Measurements from ENCODE around the gene SPPL2C. TPM values are rescaled to one million over a fixed set of nuclear protein-coding genes. Genes with fewer than 3 reads are reported as not detected.

SPPL2C gene
- total RNA-seq, 5 donors from 2014 or later (not counting 1 experiment from before 2014, with no cell fraction given): not detected

DNA sequence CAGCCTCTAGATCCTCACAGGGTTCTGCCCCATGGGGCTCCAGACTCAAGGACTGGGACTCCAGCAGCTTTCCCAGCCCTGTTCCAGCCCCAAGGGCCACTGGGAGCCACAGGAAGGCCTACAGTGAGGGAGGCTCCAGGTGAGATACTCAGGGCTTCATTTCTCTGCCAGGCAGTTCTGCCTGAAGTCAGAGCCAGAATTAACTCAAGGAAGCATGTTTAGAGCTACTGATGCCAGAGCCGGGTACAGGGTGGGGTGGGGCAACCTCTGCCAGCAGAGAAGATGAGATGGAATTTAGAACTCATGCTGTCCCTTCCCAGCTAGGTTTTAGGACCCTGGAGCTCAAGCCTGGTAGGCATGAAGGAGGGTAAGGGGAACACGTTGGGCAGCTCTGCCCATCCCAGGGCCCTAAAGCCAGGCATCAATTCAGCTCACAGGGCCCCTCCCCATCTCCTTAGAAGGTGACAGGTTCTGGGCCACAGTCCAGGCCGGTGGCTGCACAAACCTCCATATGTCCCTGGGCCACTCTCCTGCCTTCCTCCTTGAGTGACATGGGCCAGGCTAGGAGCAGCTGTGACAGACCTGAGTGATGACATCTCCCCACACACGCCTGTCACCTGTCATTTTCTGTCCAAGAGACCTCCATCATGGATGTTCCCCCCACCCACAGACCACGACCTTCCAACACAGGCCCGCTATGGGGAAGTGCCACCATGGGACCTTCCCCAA lies 24.5 kb upstream of the SPPL2C start:
- peaks cover 0 to 8% of the 10 kb centered on the region in 2 experiments for H3K4me1 ChIP-seq (ENCODE audit: control insufficient read depth in 1 of 2, extremely low read depth in 1 of 2, insufficient read depth in 2 of 2, low read length in 2 of 2)
- no peaks in the 10 kb centered on the region for H3K36me3 ChIP-seq (ENCODE audit: control insufficient read depth in 2 of 2, extremely low read depth in 1 of 2, insufficient read depth in 1 of 2, low read length in 1 of 2)
- no peak for DNase-seq
- Mint-ChIP-seq H3K9me3 (no peaks in the 10 kb centered on the region), H3K4me1 (peaks cover 0 to 5% (median 2%) of the 10 kb centered on the region in 3 donors), H3K36me3 (no peaks in the 10 kb centered on the region), H3K27me3 (peaks cover 0 to 4% of the 10 kb centered on the region in 2 donors), H3K4me3 (no peak overlapping the region), H3K27ac (no peak overlapping the region)
- ChIA-PET POLR2A (interaction anchor here in 1 of 2 donors (0.5 kb wide), 1 partner anchor 667 kb away, joined by 10 read pairs; no protein-coding TSS in a partner anchor), CTCF (no interaction called here)
- whole genome bisulfite sequencing (ENCODE audit: insufficient coverage): 59% methylated on average over 5 of the region's 6 CpGs
- H3K27me3 ChIP-seq (replicated peaks in 1 of 2; ENCODE audit: control insufficient read depth in 2 of 2, extremely low read depth in 1 of 2, insufficient read depth in 2 of 2, low read length in 1 of 2): peaks cover 0 to 26% of the 10 kb centered on the region in 2 experiments
- H3K9me3 ChIP-seq: no peaks in the 10 kb centered on the region
- ATAC-seq (replicated peaks in 1 of 4): no peak
- H3K27ac ChIP-seq (ENCODE audit: low read length): no peak overlapping the region
- H3K4me3 ChIP-seq (ENCODE audit: control insufficient read depth in 1 of 2, extremely low read depth in 1 of 2, low read length in 1 of 2): no peak overlapping the region

DNA sequence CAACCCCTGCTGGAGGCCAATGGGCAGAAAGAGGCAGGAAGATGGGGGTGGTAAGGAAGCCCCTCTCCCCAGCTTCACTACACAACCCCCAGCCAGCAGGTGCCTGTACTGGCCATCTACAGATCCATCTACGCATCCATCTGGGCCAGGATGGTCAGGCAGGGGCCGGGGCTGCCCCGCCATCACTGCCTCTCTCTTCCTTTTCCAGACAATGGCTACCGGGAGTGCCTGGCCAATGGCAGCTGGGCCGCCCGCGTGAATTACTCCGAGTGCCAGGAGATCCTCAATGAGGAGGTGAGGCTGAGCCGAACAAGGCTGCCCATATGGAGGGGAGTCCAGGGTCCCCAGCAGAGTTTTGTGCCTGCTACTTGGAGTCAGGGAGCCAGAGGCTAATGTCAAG lies 23.5 kb upstream of the SPPL2C start:
- WGBS (ENCODE audit: insufficient coverage): 94% methylated on average over 3 of the region's 9 CpGs
- Histone ChIP-seq H3K27ac (ENCODE audit: low read length) (no peak overlapping the region), H3K36me3 (ENCODE audit: control insufficient read depth in 2 of 2, extremely low read depth in 1 of 2, insufficient read depth in 1 of 2, low read length in 1 of 2) (no peaks in the 10 kb centered on the region), H3K27me3 (replicated peaks in 1 of 2; ENCODE audit: control insufficient read depth in 2 of 2, extremely low read depth in 1 of 2, insufficient read depth in 2 of 2, low read length in 1 of 2) (peaks cover 0 to 30% of the 10 kb centered on the region in 2 experiments), H3K4me3 (ENCODE audit: control insufficient read depth in 1 of 2, extremely low read depth in 1 of 2, low read length in 1 of 2) (no peak overlapping the region), H3K4me1 (ENCODE audit: control insufficient read depth in 1 of 2, extremely low read depth in 1 of 2, insufficient read depth in 2 of 2, low read length in 2 of 2) (peaks cover 0 to 8% of the 10 kb centered on the region in 2 experiments), H3K9me3 (no peaks in the 10 kb centered on the region)
- Mint-ChIP-seq H3K4me3 (no peak overlapping the region), H3K27ac (no peak overlapping the region), H3K4me1 (peaks cover 0 to 5% (median 2%) of the 10 kb centered on the region in 3 donors), H3K36me3 (no peaks in the 10 kb centered on the region), H3K9me3 (no peaks in the 10 kb centered on the region), H3K27me3 (peaks cover 0 to 4% of the 10 kb centered on the region in 2 donors)
- no peak for DNase-seq
- ChIA-PET CTCF (no interaction called here), POLR2A (no interaction called here)
- no peak for ATAC-seq (replicated peaks in 1 of 4)

DNA sequence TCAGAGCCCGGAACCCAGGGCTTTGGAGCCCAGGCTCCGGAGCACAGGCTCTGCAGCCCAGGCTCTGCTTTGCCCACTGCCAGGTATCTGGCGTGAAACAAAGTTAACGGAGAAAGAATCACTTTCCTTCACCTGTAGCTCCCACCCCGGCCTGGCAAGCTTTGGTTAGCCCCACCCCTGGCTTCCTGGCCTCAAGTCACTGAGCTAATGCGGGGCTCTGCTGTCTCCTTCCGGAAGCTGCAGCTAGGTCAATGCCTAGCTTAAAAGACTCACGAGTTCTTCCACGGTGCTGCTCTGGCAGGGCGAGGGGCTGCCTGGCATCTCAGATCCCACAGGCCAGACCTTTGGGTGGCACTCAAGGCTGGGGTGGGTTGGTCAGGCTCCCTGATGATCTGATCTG lies 21.1 kb upstream of the SPPL2C start:
- H3K4me3 Mint-ChIP-seq: no peak overlapping the region
- ATAC-seq (replicated peaks in 1 of 4): peak; percentile 55 to 76 (median 68)
- peaks cover 4% of the 10 kb centered on the region in 2 donors for H3K27me3 Mint-ChIP-seq
- POLR2A ChIA-PET: no interaction called here
- whole genome bisulfite sequencing (ENCODE audit: insufficient coverage): 62% methylated on average over 10 of the region's 10 CpGs
- no peak overlapping the region for H3K27ac ChIP-seq (ENCODE audit: low read length)
- peak in 14 of 35 experiments; percentile 8 to 34 (median 15) for DNase-seq
- CTCF ChIA-PET: interaction anchor here in 1 of 2 donors (0.7 kb wide), 1 partner anchor 35 kb away, joined by 3 read pairs; no protein-coding TSS in a partner anchor
- no peak overlapping the region for H3K27ac Mint-ChIP-seq
- H3K9me3 ChIP-seq: no peaks in the 10 kb centered on the region
- no peak overlapping the region for H3K4me3 ChIP-seq (ENCODE audit: control insufficient read depth in 1 of 2, extremely low read depth in 1 of 2, low read length in 1 of 2)
- H3K27me3 ChIP-seq (replicated peaks in 1 of 2; ENCODE audit: control insufficient read depth in 2 of 2, extremely low read depth in 1 of 2, insufficient read depth in 2 of 2, low read length in 1 of 2): peaks cover 0 to 29% of the 10 kb centered on the region in 2 experiments
- H3K36me3 ChIP-seq (ENCODE audit: control insufficient read depth in 2 of 2, extremely low read depth in 1 of 2, insufficient read depth in 1 of 2, low read length in 1 of 2): no peaks in the 10 kb centered on the region
- H3K4me1 ChIP-seq (ENCODE audit: control insufficient read depth in 1 of 2, extremely low read depth in 1 of 2, insufficient read depth in 2 of 2, low read length in 2 of 2): peaks cover 0 to 10% of the 10 kb centered on the region in 2 experiments
- no peaks in the 10 kb centered on the region for H3K9me3 Mint-ChIP-seq
- peaks cover 0 to 14% (median 7%) of the 10 kb centered on the region in 3 donors for H3K4me1 Mint-ChIP-seq
- H3K36me3 Mint-ChIP-seq: no peaks in the 10 kb centered on the region

DNA sequence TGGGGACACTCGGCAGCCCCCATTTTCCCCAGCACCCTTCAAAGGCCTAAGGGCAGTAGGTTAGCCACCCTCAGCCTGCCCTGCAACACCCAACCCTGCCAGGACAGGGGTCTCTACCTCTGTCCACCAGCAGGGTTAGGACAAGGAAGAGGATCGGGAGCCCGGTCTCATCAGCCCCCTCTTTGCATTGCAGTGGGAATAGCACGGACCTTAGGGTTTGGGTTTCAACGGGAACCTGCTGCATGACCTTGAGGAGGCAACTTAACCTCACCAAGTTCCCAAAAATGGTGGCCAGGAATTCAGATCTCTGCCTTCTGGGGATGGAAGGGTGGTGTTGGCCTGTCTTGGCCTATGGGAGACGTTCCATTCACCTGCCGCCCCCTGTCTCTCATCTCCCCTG lies 20.2 kb upstream of the SPPL2C start:
- Histone ChIP-seq H3K4me1 (ENCODE audit: control insufficient read depth in 1 of 2, extremely low read depth in 1 of 2, insufficient read depth in 2 of 2, low read length in 2 of 2) (peaks cover 0 to 11% of the 10 kb centered on the region in 2 experiments), H3K27ac (ENCODE audit: low read length) (no peak overlapping the region), H3K9me3 (no peaks in the 10 kb centered on the region), H3K27me3 (replicated peaks in 1 of 2; ENCODE audit: control insufficient read depth in 2 of 2, extremely low read depth in 1 of 2, insufficient read depth in 2 of 2, low read length in 1 of 2) (peaks cover 0 to 31% of the 10 kb centered on the region in 2 experiments), H3K36me3 (ENCODE audit: control insufficient read depth in 2 of 2, extremely low read depth in 1 of 2, insufficient read depth in 1 of 2, low read length in 1 of 2) (no peaks in the 10 kb centered on the region), H3K4me3 (ENCODE audit: control insufficient read depth in 1 of 2, extremely low read depth in 1 of 2, low read length in 1 of 2) (no peak overlapping the region)
- ChIA-PET POLR2A (no interaction called here), CTCF (no interaction called here)
- H3K9me3 Mint-ChIP-seq: no peaks in the 10 kb centered on the region
- peaks cover 4 to 5% of the 10 kb centered on the region in 2 donors for H3K27me3 Mint-ChIP-seq
- 90% methylated on average over 2 of the region's 7 CpGs for WGBS (ENCODE audit: insufficient coverage)
- no peak overlapping the region for H3K4me3 Mint-ChIP-seq
- ATAC-seq (replicated peaks in 1 of 4) (no peak), DNase-seq (no peak)
- H3K36me3 Mint-ChIP-seq: no peaks in the 10 kb centered on the region
- H3K4me1 Mint-ChIP-seq: peaks cover 0 to 18% (median 8%) of the 10 kb centered on the region in 3 donors
- H3K27ac Mint-ChIP-seq: no peak overlapping the region

DNA sequence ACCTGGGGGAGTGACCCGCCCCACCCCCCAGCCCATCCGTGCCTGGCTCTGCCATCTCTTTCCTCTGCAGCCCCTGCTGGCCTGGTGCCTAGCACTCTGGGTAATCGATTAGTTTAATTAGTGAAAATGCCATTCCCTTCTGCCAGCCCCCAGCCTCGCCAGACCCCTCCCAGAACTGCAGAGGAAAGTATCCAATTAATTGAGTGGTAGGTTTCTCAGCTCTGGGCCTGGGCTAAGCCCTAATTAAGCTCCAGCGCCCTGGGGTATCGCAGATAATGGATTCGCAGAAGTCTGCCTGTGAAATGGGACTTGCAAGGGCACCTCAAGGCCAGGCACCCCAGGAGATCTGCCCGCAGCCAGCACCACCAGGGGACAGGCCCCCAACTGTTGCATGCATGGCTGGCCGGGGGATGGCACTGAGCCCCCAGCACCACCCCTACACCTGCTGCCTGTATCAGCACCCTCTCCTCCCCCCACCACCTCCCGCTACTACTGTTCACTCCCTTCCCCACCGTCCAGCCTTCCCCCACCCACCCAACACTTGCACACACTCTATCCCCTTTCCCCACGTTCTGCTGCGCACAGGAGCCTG lies 19.7 kb upstream of the SPPL2C start:
- H3K27ac Mint-ChIP-seq: no peak overlapping the region
- CTCF ChIA-PET: no interaction called here

DNA sequence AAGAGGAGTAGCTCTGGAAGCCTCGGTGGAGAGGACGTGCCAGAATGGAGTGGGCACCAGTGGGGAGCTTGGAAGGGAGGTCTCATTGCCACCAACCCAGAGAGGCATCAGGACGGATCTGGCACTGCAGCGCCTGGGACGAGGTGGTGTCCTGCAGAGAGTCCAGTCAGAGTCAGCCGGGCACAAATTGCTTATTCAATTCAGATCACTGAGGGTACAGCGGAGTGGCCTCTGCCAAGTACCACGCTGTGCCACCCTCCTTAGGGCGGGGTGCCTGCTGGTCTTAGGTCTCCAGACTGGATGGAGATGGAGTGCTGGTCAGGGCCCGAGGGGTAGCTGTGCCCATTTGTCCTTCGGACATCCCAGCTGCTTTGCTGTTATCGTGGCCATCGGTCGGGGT lies 18.9 kb upstream of the SPPL2C start:
- 93% methylated on average over 10 of the region's 14 CpGs for WGBS (ENCODE audit: insufficient coverage)
- H3K9me3 Mint-ChIP-seq: no peaks in the 10 kb centered on the region
- peaks cover 1 to 8% of the 10 kb centered on the region in 2 donors for H3K27me3 Mint-ChIP-seq
- no peaks in the 10 kb centered on the region for H3K9me3 ChIP-seq
- H3K36me3 Mint-ChIP-seq: no peaks in the 10 kb centered on the region
- no peak overlapping the region for H3K4me3 ChIP-seq (ENCODE audit: control insufficient read depth in 1 of 2, extremely low read depth in 1 of 2, low read length in 1 of 2)
- ChIA-PET CTCF (no interaction called here), POLR2A (no interaction called here)
- no peak overlapping the region for H3K27ac Mint-ChIP-seq
- DNase-seq: no peak
- peaks cover 0 to 18% (median 8%) of the 10 kb centered on the region in 3 donors for H3K4me1 Mint-ChIP-seq
- H3K27me3 ChIP-seq (replicated peaks in 1 of 2; ENCODE audit: control insufficient read depth in 2 of 2, extremely low read depth in 1 of 2, insufficient read depth in 2 of 2, low read length in 1 of 2): peaks cover 0 to 32% of the 10 kb centered on the region in 2 experiments
- H3K4me1 ChIP-seq (ENCODE audit: control insufficient read depth in 1 of 2, extremely low read depth in 1 of 2, insufficient read depth in 2 of 2, low read length in 2 of 2): peaks cover 0 to 11% of the 10 kb centered on the region in 2 experiments
- no peak overlapping the region for H3K27ac ChIP-seq (ENCODE audit: low read length)
- no peaks in the 10 kb centered on the region for H3K36me3 ChIP-seq (ENCODE audit: control insufficient read depth in 2 of 2, extremely low read depth in 1 of 2, insufficient read depth in 1 of 2, low read length in 1 of 2)
- H3K4me3 Mint-ChIP-seq: no peak overlapping the region
- no peak for ATAC-seq (replicated peaks in 1 of 4)

More for the DNA sequence above, 19.7 kb upstream of the SPPL2C start:
- Histone ChIP-seq H3K4me1 (ENCODE audit: control insufficient read depth in 1 of 2, extremely low read depth in 1 of 2, insufficient read depth in 2 of 2, low read length in 2 of 2) (peaks cover 0 to 11% of the 10 kb centered on the region in 2 experiments), H3K27me3 (replicated peaks in 1 of 2; ENCODE audit: control insufficient read depth in 2 of 2, extremely low read depth in 1 of 2, insufficient read depth in 2 of 2, low read length in 1 of 2) (peaks cover 0 to 35% of the 10 kb centered on the region in 2 experiments), H3K27ac (ENCODE audit: low read length) (no peak overlapping the region), H3K36me3 (ENCODE audit: control insufficient read depth in 2 of 2, extremely low read depth in 1 of 2, insufficient read depth in 1 of 2, low read length in 1 of 2) (no peaks in the 10 kb centered on the region), H3K9me3 (no peaks in the 10 kb centered on the region), H3K4me3 (ENCODE audit: control insufficient read depth in 1 of 2, extremely low read depth in 1 of 2, low read length in 1 of 2) (no peak overlapping the region)
- peaks cover 4 to 7% of the 10 kb centered on the region in 2 donors for H3K27me3 Mint-ChIP-seq
- peaks cover 0 to 18% (median 8%) of the 10 kb centered on the region in 3 donors for H3K4me1 Mint-ChIP-seq
- ATAC-seq (replicated peaks in 1 of 4) (no peak), DNase-seq (no peak)
- H3K36me3 Mint-ChIP-seq: no peaks in the 10 kb centered on the region
- POLR2A ChIA-PET: no interaction called here
- H3K9me3 Mint-ChIP-seq: no peaks in the 10 kb centered on the region
- H3K4me3 Mint-ChIP-seq: no peak overlapping the region
- WGBS (ENCODE audit: insufficient coverage): 91% methylated on average over 5 of the region's 13 CpGs
